Loucy (cell line): ENCODE results near the gene TMEM119.

ENCODE experiments used
- H2AFZ ChIP-seq: fragments of 200-600 bp; sonication (generic); 2 replicates; pipeline ENCODE4 v1.6.0; 2016; ENCODE audit warnings: antibody characterized with exemption, mild to moderate bottlenecking, low read length, moderate library complexity
- H3F3A ChIP-seq: fragments of 200-600 bp; 2 replicates; pipeline ENCODE4 v1.6.0; 2016; ENCODE audit warnings: antibody characterized with exemption, low read depth, mild to moderate bottlenecking
- H3K27me3 ChIP-seq: fragments of 200-600 bp; sonication (generic); 2 replicates; pipeline ENCODE4 v1.6.1; 2014; ENCODE audit warnings: low read length, mild to moderate bottlenecking; ENCODE audit not compliant: insufficient read depth, poor library complexity, severe bottlenecking
- H3K36me3 ChIP-seq: fragments of 200-600 bp; sonication (generic); 2 replicates; pipeline ENCODE4 v1.6.1; 2016; ENCODE audit warnings: low read length; ENCODE audit not compliant: insufficient read depth
- H3K4me1 ChIP-seq: fragments of 200-600 bp; sonication (generic); 2 replicates; pipeline ENCODE4 v1.5.1; 2014; ENCODE audit warnings: low read length, mild to moderate bottlenecking; ENCODE audit not compliant: insufficient read depth, poor library complexity, severe bottlenecking
- H3K4me2 ChIP-seq: fragments of 200-600 bp; sonication (generic); 2 replicates; pipeline ENCODE4 v1.6.0; 2014; ENCODE audit warnings: antibody characterized with exemption, low read length, low read depth, mild to moderate bottlenecking; ENCODE audit not compliant: poor library complexity, severe bottlenecking
- H3K4me3 ChIP-seq: fragments of 200-600 bp; sonication (generic); 2 replicates; pipeline ENCODE4 v1.5.1; 2014; ENCODE audit warnings: low read length, mild to moderate bottlenecking, mixed read lengths; ENCODE audit not compliant: poor library complexity, severe bottlenecking
- H3K79me2 ChIP-seq: fragments of 200-600 bp; sonication (generic); 2 replicates; pipeline ENCODE4 v1.6.1; 2014; ENCODE audit warnings: low read length; ENCODE audit not compliant: insufficient read depth
- H3K9ac ChIP-seq: fragments of 200-600 bp; sonication (generic); 2 replicates; pipeline ENCODE4 v1.6.0; 2014; ENCODE audit warnings: mild to moderate bottlenecking, low read depth, low read length, moderate library complexity; ENCODE audit not compliant: poor library complexity, severe bottlenecking
- H3K9me2 ChIP-seq: fragments of 200-600 bp; sonication (generic); replicated peaks from 2 replicates; pipeline ENCODE4 v1.6.1; 2016; ENCODE audit warnings: low read depth, low read length, mixed read lengths
- H3K9me3 ChIP-seq: fragments of 200-600 bp; sonication (generic); 2 replicates; pipeline ENCODE4 v1.6.1; 2014; ENCODE audit warnings: mild to moderate bottlenecking, antibody characterized with exemption, low read length, low read depth; ENCODE audit not compliant: insufficient read depth
- H4K20me1 ChIP-seq: fragments of 200-600 bp; sonication (generic); 2 replicates; pipeline ENCODE4 v1.6.0; 2014; ENCODE audit warnings: antibody characterized with exemption, low read length, mild to moderate bottlenecking; ENCODE audit not compliant: insufficient read depth, poor library complexity, severe bottlenecking
- EZH2phosphoT487 ChIP-seq: fragments of 200-600 bp; IDR thresholded peaks from 2 replicates; pipeline ENCODE4 v1.6.1; 2018; ENCODE audit warnings: antibody characterized with exemption, mild to moderate bottlenecking, moderate library complexity, borderline replicate concordance
- TF ChIP-seq, protein P1 (sequence below): fragments of 200-600 bp; sonication (generic); conservative IDR thresholded peaks from 2 replicates; pipeline ENCODE4 v1.5.1; 2014; ENCODE audit warnings: mild to moderate bottlenecking, antibody characterized with exemption, low read length

TMEM119 gene

DNA sequence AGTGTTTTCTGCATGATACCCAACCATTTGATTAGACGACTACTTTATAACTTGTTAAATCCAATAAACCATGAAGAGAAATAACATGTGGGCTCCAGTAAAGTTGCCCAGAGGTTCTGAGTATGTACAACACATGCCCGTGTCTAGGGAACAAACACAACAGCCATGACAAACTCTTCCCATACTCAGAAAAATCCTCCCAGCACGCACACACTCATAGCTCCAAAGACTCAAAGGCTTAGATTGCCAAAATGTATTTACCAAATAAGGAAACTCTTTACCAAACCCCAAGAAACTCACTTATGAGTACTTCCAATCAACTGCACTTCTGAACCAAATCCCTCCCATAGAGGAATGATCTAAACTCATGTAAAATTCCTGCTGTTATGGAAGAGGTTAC is 54.2 kb downstream of the TMEM119 start:
- no peaks in the 10 kb centered on the region for H3K9me2 ChIP-seq

DNA sequence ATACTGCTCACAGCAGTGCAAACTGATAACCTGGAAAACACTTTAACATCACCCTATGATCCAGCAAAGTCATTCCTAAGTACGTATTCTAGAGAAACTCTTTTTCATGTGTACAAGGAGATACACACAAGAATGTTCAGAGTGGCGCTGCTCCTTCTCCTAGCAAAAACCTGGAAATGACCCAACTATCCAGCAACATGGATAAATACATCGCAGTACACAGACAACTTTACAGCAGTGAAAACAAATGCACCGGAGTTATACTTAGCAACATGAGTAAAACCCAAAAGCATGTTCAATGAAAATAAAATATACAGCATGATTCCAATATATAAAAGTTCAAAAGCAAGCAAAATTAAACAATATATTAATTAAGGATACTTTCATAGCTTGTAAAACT is 55.6 kb downstream of the TMEM119 start:
- H3F3A ChIP-seq: no peaks in the 10 kb centered on the region
- H4K20me1 ChIP-seq: peaks cover 28% of the 10 kb centered on the region
- no peak overlapping the region for H3K9ac ChIP-seq
- peaks cover 79% of the 10 kb centered on the region for H3K36me3 ChIP-seq
- H3K9me2 ChIP-seq: no peaks in the 10 kb centered on the region
- H3K4me1 ChIP-seq: no peaks in the 10 kb centered on the region
- no peak overlapping the region for H2AFZ ChIP-seq
- TF ChIP-seq, protein P1, sequence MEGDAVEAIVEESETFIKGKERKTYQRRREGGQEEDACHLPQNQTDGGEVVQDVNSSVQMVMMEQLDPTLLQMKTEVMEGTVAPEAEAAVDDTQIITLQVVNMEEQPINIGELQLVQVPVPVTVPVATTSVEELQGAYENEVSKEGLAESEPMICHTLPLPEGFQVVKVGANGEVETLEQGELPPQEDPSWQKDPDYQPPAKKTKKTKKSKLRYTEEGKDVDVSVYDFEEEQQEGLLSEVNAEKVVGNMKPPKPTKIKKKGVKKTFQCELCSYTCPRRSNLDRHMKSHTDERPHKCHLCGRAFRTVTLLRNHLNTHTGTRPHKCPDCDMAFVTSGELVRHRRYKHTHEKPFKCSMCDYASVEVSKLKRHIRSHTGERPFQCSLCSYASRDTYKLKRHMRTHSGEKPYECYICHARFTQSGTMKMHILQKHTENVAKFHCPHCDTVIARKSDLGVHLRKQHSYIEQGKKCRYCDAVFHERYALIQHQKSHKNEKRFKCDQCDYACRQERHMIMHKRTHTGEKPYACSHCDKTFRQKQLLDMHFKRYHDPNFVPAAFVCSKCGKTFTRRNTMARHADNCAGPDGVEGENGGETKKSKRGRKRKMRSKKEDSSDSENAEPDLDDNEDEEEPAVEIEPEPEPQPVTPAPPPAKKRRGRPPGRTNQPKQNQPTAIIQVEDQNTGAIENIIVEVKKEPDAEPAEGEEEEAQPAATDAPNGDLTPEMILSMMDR: no peak
- no peak for TF ChIP-seq EZH2phosphoT487
- H3K27me3 ChIP-seq: no peaks in the 10 kb centered on the region
- H3K4me2 ChIP-seq: no peak overlapping the region
- H3K9me3 ChIP-seq: no peaks in the 10 kb centered on the region
- no peak overlapping the region for H3K4me3 ChIP-seq
- peaks cover 33% of the 10 kb centered on the region for H3K79me2 ChIP-seq

More for the DNA sequence above, 54.2 kb downstream of the TMEM119 start:
- no peaks in the 10 kb centered on the region for H3F3A ChIP-seq
- TF ChIP-seq EZH2phosphoT487: no peak
- TF ChIP-seq, protein P1: no peak
- no peaks in the 10 kb centered on the region for H3K4me1 ChIP-seq
- H3K9ac ChIP-seq: no peak overlapping the region
- H3K27me3 ChIP-seq: no peaks in the 10 kb centered on the region
- H3K36me3 ChIP-seq: peaks cover 79% of the 10 kb centered on the region
- H3K4me3 ChIP-seq: no peak overlapping the region
- H4K20me1 ChIP-seq: peaks cover 37% of the 10 kb centered on the region
- H2AFZ ChIP-seq: no peak overlapping the region
- H3K4me2 ChIP-seq: no peak overlapping the region
- peaks cover 32% of the 10 kb centered on the region for H3K79me2 ChIP-seq
- no peaks in the 10 kb centered on the region for H3K9me3 ChIP-seq
